Stimulated activated CD4-positive, alpha-beta T cell treated with anti-CD3 and anti-CD28 coated beads, Interleukin-4, amount 100 ng/mL, for 24 hours (primary cell): ENCODE data around the gene PPP2R2D.
"Not testable (repeated sequence)": the region's sequence is repeated elsewhere in the genome, so short reads cannot be mapped to it uniquely, and the experiment has no call there.

ENCODE experiments used
- DNase-seq: peaks from one replicate; pipeline ENCODE4 v3.0.0-alpha.2; 2020

Gene PPP2R2D

DNA sequence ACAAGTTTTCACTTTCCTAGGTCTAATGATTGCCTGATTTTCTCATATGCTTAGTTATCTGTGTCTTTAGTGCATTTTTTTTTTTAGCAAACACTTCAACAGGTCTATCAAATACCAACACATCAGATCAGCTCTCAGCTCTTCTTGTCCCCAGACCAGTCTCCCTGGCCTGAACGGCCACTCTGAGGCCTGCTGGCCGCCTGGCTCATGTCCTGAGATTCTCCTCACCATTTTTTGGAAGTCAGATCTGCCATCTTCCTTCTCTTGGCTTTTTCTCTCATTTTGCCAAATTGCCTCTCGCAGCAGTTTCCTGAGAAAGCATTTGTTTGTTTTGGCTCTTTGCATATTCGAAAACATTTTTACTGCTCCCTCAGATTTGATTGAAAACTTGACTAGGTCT is 29.3 kb downstream of the PPP2R2D start:
- DNase-seq: no peak

DNA sequence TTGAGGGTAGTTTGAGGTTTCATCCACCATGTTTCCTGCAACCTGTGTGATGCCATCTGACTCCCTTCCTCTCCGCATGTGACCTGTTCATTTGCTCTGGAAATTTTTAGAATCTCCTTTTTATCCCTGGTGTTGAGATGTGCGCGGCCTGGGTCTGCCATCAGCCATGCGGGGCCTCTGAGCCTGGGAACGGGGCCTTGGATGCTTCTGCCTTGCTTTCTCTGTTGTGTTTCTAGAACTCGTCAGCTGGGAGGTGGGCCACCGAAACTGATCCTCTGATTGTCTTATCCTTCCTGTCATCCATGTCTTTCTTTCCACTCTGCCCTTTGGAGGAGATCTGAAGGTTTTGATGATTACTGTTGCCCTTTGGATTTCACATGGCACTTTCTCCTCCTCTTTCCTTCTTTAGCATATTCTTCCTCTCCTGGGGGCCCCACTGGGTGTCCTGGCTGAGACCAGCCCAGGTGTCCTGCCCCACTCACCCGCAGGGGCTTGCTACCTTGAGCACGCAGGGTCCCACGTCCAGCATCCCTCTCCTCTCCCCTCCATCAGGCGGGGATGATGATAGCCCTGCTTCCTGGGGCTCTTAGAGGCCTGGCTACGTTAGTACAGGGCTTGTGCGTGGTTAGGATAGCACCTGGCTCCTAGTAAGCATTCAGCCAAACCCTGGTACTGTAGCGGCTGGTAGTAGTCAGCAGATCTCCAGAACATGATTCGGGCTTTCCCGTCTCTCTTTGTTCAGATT is 29.9 kb downstream of the PPP2R2D start:
- DNase-seq: no peak

DNA sequence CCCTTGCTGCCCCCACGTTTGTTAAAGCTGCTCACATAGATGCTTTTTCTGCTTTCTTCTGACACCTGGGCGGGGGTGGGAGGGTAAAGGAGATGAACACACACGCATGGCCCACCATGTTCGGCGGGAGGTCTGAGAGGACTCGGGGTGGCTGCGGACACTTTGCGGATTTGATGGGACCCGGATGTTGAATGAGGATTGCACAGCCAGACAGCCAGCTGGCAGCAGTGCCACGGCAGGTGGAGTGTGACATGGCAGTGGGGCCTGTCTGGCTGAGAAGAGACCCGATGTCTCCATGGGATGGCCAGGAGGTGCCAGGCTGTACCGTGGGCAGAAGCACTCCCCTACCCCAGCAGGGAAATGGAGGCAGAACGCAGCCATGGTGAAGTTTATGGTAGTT is 31.2 kb downstream of the PPP2R2D start:
- no peak for DNase-seq

DNA sequence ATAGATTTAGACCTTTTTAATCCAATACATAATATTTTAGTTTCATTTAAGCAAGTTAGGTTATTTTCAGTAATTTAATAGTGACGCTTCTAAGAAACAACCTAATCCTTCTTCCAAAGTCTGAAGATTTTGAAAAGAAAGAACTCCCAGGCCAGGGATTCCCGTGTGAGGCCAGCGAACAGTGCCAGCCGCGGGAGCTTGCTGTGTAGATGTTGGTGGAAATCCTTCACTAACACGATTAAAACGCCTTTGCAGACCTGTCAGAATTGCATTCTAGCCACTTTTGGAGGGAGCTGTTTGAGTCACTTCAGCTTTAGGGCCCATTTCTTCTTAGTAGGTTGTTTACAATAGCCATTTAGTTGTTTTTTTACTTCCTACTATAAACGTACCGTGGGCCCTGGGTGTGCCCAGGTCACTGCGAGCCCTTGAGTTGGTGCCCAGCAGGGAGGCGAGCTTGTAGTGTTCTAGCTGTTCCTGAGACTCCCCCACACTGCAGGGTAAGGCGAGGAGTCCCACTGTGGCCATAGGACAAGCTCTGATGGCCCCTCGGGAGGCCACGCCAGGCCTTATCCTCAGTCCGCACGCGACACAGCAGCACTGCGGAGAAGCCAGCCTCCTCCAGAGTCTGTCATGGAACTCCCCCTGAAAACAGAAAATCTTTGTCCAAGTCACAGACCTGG is 32.3 kb downstream of the PPP2R2D start:
- no peak for DNase-seq

DNA sequence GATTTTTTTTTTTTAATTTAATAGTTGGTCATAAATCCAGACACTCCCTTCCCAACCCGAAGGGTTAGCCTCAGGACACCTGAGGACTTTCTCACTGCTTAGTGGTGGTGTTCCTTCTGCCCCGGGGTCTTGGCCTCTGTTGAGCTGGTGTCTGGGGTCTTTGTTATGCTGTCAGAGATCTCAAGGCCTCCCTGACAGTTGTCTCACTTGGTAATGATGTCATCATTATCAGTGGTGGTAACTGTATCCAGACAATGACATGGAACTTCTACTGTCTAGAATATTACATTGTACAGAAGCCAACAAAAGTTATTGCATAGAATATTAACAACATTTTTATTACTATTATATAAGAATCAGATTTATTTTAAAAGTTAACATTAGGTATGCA is 32.9 kb downstream of the PPP2R2D start:
- DNase-seq: no peak

DNA sequence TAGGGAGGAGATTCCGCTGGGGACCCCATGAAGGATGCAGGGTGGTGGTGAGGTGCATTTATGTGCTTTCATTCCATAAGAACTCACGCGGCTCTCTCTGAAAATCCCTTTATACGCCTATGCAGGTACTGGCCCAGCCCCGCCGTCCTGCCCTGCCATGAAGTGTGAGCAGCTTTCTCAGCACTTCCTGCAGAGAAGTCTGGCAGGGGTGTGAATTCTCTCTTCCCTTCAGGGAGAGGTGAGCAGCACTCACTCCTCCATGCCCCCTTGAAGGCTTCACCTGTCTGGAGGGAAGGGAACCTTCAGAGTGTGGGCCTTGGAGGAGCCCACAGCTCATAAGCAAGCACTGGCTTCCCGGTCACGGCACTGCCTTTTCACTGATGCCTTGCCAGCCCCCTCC is 34.0 kb downstream of the PPP2R2D start:
- DNase-seq: no peak

DNA sequence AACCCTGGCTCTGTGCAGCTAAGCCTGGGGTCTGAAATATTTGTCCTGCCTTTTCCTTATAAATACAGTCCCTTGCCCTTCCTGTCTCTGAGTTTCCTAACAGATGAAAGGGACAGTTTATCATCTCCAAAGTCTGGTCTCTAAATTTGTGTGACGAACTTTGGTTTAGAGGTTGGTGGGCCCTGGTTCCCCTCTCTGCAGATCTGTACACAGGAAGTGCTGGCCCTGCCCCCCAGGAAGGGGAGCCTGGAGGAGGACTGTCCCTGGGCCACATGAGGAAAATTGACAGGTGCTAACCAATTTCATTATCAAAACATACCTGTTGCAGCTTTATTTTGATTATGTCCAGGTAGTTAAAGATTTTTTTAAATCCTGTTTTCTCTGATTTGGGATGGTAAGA is 34.5 kb downstream of the PPP2R2D start:
- no peak for DNase-seq

DNA sequence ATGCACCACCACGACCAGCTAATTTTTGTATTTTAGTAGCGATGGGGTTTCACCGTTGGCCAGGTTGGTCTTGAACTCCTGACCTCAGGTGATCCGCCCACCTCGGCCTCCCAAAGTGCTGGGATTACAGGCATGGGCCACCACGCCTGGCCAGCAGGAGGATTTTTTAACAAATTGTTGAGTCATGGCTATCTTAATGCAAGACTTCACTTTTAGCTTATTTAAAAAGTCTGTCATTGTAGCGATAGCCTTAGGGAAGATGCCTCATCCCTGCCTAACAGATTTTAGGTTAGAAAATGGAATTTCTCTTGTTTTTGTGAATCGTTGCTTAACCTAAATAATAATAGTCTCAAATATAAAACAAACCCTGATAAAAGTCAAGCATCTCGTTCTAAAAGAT is 35.5 kb downstream of the PPP2R2D start:
- no peak for DNase-seq

DNA sequence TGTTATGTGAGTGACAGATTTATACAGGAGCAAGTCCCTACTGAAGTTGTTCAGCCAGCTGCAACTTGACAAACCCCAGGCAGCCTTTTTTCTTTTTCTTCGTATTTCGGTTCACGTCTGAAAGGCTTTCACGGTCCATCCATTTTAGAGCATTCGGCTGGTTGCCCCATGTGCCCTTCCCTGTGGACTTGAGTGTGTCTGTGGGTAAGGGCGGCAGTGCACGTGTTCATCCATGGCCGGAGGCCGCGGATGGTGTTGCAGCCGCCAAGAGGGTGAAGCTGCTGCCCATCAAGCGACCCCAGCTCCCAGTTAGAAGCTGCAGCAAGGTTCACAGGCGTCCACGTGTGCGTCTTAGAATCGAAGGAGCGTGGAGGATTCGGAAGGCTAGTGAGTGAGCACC is 35.9 kb downstream of the PPP2R2D start:
- DNase-seq: no peak

DNA sequence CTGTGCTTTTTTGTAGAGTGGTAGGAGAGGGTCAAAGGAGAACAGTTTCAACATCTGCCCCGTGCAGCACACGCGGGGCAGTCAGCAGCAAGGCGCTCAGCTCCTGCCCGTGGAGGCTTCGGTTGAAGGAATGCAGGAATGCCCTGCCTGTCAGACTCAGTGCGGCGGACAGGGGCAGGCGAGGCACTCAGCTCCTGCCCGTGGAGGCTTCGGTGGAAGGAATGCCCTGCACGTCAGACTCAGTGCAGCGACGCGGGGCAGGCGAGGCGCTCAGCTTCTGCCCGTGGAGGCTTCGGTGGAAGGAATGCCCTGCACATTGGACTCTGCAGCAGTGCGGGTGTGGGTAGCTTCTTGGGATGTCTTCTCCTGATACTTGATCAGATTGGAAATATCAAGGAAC is 37.0 kb downstream of the PPP2R2D start:
- DNase-seq: no peak

DNA sequence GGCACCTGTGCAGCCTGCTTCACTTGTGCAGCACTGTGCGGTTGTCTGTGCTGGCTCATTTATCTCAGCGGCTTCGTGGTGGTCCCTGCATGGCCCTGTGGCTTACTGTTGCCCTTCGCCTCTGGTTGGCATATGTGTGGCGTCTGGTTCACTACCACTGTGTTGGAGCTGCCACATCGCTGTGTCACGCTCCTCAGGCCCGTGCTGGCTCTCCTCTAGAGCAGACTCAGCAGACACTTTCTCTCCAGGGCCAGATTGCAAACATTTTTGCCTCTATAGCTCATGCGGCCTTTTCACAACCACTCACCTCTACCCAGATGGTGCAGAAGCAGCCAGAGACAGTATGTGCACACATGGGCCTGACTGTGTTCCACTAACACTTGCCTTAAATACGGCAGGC is 37.9 kb downstream of the PPP2R2D start:
- DNase-seq: no peak

DNA sequence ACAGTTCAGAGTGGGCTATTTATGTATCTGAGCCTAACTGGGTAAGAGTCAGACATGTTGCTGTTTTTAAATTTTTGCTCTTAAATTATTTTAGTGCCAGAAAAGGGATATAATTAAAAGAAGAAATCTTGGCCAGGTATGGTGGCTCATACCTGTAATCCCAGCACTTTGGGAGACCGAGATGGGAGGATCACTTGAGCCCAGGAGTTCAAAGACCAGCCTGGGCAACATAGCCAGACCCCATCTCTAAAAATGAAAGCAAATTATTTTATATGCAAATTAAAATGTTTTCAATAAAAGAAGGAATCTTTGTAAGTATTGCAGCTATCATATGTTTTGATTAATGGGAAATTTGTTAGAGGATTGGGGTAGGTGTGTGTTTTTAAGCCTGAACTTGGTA is 41.6 kb downstream of the PPP2R2D start:
- DNase-seq: no peak

DNA sequence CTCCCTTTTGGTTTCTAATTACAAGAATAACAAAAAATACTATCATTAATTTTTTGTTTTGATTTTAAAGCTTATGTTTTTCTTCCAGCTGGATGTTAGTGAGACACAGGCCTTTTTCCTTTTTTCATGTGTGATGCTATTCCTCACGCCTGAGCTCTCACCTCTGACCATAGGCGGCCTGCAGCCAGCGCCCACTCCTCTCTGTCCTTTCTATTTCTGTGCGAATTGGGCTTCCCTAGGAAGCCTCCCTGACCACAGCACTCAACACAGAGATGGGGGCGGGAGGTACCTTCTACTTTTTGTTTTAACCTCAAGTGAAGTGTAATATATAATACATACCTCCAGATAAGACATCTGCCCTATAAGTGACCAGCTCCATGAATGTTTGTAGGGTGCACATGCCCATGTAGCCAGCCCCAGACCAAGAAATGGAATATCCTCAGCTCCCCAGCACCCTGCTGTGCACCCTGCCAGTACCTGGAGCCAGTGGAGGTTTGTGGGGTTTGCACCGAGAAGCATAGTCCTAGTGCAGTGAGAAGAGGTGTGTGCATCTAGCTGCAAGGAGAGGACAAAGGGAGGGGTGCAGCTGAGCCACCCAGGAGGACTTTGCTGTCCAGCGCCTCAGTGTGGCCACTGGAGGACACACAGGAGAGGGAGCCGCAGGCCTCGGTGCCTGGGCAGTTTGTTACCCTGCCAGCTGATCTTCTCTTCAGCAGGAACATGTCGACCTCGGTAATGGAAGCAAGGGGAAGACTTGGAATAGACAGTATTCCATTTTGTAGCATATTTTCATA is 42.4 kb downstream of the PPP2R2D start:
- DNase-seq: no peak

DNA sequence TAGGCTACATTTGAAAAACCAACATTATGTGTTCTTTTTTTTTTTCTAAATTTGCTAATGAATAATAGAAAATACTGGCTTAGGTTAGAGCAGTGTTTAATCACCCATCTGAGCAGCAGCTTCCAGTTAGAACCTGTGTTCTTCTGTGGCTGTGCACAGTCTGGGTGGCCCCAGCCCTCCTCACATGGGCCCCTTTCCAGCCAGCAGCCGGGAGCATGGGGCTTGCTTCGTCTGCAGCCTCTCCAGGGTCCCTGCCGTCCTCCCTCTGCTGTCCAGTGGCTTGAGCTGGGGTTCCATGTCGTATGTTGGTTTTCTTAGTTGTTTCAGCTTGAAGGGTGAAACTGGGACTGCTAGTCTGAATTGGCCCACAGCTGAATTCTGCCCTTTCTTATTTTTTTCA is 43.6 kb downstream of the PPP2R2D start:
- DNase-seq: no peak

DNA sequence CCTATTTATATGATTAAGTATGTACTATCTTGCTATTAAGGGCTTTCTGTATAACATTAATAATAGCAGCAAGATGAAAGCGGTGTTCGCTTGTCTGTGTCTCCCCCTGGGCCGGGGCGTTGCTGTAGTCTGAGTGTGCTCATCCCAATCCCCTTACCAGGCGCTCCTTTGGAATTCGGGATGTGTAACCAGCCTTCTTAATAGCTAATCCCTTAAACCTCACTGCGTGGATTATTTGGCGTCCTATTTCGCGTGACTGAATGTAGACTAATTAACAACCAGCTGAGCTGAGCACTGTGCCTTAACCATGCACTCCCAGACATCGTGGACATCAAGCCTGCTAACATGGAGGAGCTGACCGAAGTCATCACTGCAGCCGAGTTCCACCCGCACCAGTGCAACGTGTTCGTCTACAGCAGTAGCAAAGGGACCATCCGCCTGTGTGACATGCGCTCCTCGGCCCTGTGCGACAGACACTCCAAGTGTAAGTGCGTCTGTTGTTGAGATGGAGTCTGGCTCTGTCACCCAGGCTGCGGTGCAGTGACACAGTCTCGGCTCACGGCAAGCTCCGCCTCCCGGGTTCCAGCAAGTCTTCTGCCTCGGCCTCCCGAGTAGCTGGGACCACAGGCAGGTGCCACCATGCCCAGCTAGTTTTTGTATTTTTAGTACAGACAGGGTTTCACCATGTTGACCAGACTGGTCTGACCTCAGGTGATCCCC is 44.3 kb downstream of the PPP2R2D start:
- no peak for DNase-seq

DNA sequence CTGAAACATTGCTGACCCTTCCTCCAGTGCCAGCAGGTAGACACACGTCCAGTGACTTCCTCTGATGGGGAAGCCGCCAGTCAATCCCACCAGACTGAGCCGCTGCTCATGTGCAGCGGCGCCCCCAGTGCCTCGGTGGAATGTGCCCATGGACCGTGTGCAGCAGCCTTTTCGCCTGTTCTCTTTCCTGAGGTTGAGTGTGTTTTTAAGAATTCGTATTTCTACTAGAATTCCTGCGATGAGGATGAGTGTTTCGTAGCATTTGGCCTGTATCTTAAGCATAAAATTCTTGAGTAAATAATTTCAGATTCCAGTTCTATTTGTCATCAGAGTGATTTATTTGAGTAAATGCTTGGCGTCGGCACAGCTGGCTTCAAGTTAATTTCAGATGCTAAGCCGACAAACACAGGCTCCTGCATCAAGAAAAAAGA is 45.5 kb downstream of the PPP2R2D start:
- DNase-seq: no peak

DNA sequence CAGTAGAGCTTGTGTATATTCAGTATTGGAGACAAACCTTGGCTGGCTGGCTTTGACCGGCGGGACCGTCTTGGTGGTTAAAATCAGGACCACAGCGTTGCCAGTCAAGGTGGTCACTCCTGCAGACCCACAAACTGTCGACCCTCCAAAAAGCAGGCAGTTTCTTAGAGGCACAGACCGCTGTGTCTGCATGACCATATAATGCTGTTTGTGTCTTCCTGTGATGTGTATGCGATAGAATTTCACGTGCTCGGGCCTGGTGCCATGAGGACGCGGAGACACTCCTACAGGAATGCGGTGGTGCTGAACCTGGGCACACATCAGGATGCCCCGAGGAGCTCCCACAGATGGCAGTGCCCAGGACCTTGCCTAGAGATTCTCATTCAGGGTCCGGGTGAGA is 46.1 kb downstream of the PPP2R2D start:
- no peak for DNase-seq

DNA sequence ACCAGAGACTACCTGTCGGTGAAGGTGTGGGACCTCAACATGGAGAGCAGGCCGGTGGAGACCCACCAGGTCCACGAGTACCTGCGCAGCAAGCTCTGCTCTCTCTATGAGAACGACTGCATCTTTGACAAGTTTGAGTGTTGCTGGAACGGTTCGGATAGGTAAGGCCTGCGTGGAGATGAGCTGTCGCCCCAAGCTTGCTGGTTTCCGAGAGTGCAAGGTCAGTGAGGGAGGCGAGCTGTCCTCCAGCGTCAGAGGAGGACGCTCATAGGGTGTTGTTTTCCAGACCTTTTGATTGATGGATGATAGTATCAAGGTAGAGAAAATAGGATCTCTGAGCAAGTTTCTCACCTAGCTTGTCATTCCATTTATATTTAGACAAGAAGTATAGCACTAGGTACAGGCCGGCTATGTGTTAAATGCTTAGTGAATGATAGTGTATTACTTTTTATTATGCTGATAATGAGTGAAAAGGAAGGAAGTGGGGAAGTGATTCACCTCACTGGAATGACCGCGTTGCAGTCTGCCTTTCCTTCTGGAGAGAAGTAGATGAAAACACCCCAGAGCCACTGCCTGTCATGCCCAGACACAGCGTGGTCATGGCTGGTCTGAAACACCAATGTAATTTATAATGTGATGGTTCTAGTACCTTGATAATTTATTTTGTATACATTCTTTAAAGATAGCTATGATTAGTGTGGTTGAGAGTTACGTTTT is 47.0 kb downstream of the PPP2R2D start:
- no peak for DNase-seq

DNA sequence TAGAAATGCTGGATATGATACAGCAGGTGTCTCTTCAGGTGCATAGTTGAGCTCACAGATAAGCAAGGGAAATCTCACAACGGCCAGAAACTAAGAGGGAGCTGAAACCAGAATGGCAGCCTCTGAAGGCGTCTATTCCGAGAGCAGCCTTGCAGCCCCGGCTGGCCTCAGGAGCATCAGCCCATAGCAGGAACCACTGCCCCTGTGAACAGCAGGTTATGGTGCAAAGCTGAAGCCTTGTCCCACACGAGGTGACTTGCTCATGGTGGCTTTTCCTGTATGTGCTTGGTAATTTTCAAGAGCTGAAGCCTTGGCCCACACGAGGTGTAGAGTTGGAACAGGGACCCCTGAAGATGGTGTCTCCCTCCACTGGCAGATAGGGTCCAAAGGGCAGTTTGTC is 47.7 kb downstream of the PPP2R2D start:
- no peak for DNase-seq

DNA sequence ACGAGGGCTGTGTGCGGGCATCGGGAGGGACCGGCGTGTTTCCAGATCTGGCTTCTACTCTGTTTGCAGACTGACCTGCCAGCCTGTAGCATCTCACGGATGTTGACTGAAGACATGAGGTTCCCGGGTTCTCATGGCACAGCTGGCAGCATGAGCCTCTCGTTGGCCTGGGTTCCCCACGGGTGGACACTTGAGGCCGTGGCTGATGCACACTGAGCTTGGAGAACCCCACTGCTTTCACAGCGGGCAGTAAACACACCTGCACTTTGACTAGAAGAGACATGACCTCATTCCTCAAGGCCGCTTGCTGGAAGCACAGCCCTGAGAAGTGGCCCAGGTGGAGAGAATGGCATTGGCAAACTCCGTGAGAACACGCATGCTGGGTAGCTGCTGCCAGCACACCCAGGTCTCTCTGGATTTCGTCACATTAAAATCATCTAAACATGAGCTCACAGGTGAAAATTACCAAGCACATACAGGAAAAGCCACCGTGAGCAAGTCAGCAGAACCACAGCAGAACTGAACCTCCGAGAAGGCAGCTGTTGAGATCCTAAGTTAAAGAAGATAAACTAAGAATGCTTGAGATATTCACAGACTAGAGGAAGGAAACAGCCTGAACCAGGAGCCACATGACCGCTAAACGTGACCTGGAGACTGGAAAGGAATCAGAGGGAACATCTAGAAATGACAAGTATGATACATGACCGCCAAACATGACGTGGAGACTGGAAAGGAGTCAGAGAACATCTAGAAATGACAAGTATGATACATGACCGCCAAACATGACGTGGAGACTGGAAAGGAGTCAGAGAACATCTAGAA is 48.4 kb downstream of the PPP2R2D start:
- no peak for DNase-seq

DNA sequence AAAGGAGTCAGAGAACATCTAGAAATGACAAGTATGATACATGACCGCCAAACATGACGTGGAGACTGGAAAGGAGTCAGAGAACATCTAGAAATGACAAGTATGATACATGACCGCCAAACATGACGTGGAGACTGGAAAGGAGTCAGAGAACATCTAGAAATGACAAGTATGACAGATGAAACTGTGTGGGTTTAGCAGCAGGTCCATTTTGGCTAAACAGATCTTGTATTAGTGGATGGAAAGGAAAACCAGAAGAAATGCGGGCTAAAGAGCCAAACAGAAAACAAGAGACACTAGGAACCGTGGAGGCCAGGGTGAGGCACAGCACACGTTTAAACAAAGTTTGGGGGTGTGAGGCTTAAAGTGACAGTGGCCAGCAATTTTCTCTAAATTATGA is 49.1 kb downstream of the PPP2R2D start:
- not testable (repeated sequence) for DNase-seq
